Measurements from ENCODE around the gene RXRA. TPM values are rescaled to one million over a fixed set of nuclear protein-coding genes. Genes with fewer than 3 reads are reported as not detected.

RXRA gene
- total RNA-seq, 4 donors from 2014 or later, result 17.1 to 84.6 (median 24.0) TPM

GRCh38 chr9:134283111-134283515, 43.1 kb upstream of the RXRA start:
- Histone ChIP-seq H3K27me3 (no peaks in the 10 kb centered on the region), H3K4me3 (no peak overlapping the region), H3K27ac (no peak overlapping the region), H3K36me3 (no peaks in the 10 kb centered on the region), H3K4me1 (peaks cover 0 to 10% of the 10 kb centered on the region in 2 donors), H3K9me3 (no peaks in the 10 kb centered on the region)
- intact Hi-C loops (cut with DNase I; ENCODE audit: low total_unique reads), result no loop called here
- TF ChIP-seq POLR2A (IDR thresholded peaks at IDR 0.05) (no peak), CTCF (IDR thresholded peaks at IDR 0.05) (no peak)
- peak; percentile 70 to 84 for DNase-seq

- H3K36me3 ChIP-seq, result no peaks in the 10 kb centered on the region
- no peaks in the 10 kb centered on the region for H3K27me3 ChIP-seq
- no peak for DNase-seq
- TF ChIP-seq POLR2A (IDR thresholded peaks at IDR 0.05) (no peak), CTCF (IDR thresholded peaks at IDR 0.05) (no peak)
- intact Hi-C loops (cut with DNase I; ENCODE audit: low total_unique reads), result no loop called here
- no peaks in the 10 kb centered on the region for H3K9me3 ChIP-seq
- no peak overlapping the region for H3K27ac ChIP-seq
- peaks cover 0 to 10% of the 10 kb centered on the region in 2 donors for H3K4me1 ChIP-seq
- no peak overlapping the region for H3K4me3 ChIP-seq
These were observed 42.5 kb upstream of the RXRA start for GRCh38 chr9:134283692-134284265.

- no peaks in the 10 kb centered on the region for H3K27me3 ChIP-seq
- intact Hi-C loops (cut with DNase I; ENCODE audit: low total_unique reads), result no loop called here
- TF ChIP-seq POLR2A (IDR thresholded peaks at IDR 0.05) (no peak), CTCF (IDR thresholded peaks at IDR 0.05) (no peak)
- H3K4me3 ChIP-seq, result no peak overlapping the region
- peaks cover 0 to 10% of the 10 kb centered on the region in 2 donors for H3K4me1 ChIP-seq
- no peak for DNase-seq
- H3K36me3 ChIP-seq, result no peaks in the 10 kb centered on the region
- no peak overlapping the region for H3K27ac ChIP-seq
- H3K9me3 ChIP-seq, result no peaks in the 10 kb centered on the region
These were observed 42.0 kb upstream of the RXRA start for GRCh38 chr9:134284273-134284672.

- H3K4me1 ChIP-seq, result peaks cover 0 to 10% of the 10 kb centered on the region in 2 donors
- H3K36me3 ChIP-seq, result no peaks in the 10 kb centered on the region
- no peaks in the 10 kb centered on the region for H3K9me3 ChIP-seq
- TF ChIP-seq POLR2A (IDR thresholded peaks at IDR 0.05), result no peak
- no peak for TF ChIP-seq CTCF (IDR thresholded peaks at IDR 0.05)
- intact Hi-C loops (cut with DNase I; ENCODE audit: low total_unique reads), result no loop called here
- no peak overlapping the region for H3K27ac ChIP-seq
- H3K27me3 ChIP-seq, result no peaks in the 10 kb centered on the region
- DNase-seq, result no peak
- H3K4me3 ChIP-seq, result no peak overlapping the region
These were observed 41.5 kb upstream of the RXRA start for GRCh38 chr9:134284741-134285140.

- no peak overlapping the region for H3K27ac ChIP-seq
- no peak overlapping the region for H3K4me3 ChIP-seq
- no peaks in the 10 kb centered on the region for H3K27me3 ChIP-seq
- no peak for TF ChIP-seq POLR2A (IDR thresholded peaks at IDR 0.05)
- no peak for TF ChIP-seq CTCF (IDR thresholded peaks at IDR 0.05)
- no peak for DNase-seq
- peaks cover 0 to 10% of the 10 kb centered on the region in 2 donors for H3K4me1 ChIP-seq
- no peaks in the 10 kb centered on the region for H3K9me3 ChIP-seq
- H3K36me3 ChIP-seq, result no peaks in the 10 kb centered on the region
- intact Hi-C loops (cut with DNase I; ENCODE audit: low total_unique reads), result no loop called here
These were observed 40.9 kb upstream of the RXRA start for GRCh38 chr9:134285215-134285845.
